ENCODE data around the gene ITPRID1.
"Not testable (repeated sequence)": the region's sequence is repeated elsewhere in the genome, so short reads cannot be mapped to it uniquely, and the experiment has no call there.

The ITPRID1 gene

DNA sequence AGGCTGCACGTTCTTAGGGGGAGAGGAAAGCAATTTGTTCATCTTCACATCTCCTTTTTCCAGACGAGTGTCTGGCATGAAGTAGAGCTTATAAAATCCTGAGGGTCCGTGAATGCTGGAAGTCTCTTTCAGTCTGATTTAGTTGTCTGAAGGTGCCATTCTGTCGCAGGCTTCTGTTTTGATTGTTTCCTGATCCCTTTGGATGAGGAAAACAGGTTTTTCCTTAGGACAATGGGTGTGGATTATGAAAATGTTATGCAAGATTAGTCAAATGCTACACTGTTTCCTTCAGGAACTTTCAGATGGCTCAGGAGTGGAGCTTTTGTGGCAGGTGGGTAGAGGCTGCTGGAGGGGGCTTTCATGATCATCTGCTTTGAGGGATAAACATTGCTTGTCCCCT is at the start of gene ITPRID1:
Gene ITPRID1 (plus strand): TSS at position 301 of the 400 bp plus-strand sequence. CDS start 38,935 bp downstream, outside the sequence.
- no peak for DNase-seq (ENCODE audit: low spot score)

DNA sequence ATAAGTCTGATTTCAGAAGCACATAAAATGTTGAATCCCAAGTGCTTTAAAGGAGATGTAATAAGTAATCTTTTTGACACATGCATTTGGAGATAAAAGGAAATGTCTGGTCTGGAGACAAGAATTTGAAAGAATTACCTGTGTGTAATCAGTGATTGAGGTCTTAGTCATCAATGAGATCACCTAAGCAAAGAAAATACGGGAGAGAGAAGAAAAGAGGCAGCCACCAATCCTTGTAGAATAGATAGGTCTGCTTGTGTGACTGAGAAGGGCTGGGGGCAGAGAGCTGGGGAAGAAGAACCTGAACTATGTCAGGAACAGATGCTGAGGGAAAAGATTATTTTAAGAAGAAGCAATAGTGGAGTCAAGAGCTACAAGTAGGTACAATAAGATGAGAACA is 49.3 kb upstream of the ITPRID1 start:
- DNase-seq (ENCODE audit: low spot score): no peak

DNA sequence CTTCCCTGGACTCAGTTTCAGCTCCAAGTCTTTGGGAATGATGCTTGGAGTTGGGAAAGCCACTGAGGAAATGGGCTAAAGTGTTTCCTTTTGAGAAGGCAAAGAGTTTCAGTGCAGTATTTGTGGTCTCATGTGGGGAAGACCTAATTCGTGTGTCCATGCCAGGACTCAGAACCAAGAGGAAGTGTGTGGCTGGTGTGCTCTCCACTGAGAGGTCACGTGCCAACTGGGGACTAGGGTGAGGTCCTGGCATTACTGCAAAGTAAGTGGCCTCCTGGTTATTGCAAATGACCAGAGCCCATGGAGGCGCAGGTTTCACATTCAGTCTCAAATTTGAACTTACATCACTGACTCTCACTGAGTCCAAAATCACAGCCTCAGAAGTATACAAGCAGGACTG is 48.6 kb upstream of the ITPRID1 start:
- DNase-seq (ENCODE audit: low spot score): no peak

DNA sequence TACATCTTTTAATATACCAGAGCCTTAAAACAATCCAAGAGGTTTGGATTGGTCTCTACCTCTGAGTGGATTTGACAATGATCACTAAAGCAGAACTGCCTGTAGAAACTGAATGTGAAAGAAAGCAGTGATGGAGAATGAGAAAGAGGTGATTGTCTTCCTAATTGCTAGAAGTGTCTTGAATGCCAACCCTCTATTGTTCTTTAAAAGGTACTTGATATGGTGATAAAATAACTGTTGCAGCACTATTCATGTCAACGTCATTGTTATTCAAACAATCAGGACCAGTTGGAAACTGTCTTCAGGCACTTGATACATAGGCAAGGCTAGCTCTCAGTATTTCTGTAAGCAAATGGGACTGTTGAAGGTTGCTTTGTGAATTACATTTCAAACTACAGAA is 47.9 kb upstream of the ITPRID1 start:
- no peak for DNase-seq (ENCODE audit: low spot score)

DNA sequence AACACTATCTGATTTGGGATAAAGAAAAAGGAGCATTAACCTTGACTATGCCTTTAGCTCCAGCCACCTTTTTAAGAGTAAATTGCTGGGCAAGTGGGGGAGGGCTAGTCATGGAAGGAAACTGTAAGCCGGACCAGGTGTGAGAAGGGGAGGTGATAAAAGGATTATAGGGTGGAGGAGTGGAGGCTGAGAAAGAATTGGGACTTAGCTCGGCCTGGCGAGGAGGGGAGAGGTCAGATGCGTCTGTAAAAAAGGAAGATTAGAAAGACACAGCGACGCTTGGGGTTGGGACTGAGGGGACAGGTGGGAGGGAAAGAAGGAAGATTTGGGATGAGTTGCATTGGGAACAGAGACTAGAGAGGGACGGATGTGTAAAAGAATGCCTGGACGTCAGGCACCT is 43.0 kb upstream of the ITPRID1 start:
- DNase-seq (ENCODE audit: low spot score): not testable (repeated sequence)

DNA sequence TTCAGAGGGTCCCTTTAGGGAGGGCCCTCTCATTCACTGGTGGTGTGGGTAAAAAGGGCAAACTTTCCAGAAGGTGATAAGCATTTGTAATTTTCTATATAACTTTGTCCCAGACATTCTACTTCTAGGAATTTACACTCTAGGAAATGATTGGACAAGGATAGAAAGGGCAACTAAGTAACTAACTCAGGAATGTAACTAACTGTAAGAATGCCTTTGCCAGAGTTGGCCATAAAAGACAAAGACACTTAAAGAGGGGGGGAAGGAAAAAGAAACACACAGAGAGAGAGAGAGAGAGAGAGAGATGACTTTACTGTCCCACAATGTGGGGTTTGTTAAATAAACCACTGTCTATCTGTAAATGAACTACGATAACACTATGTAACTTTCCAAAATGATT is 38.5 kb upstream of the ITPRID1 start:
- no peak for DNase-seq (ENCODE audit: low spot score)

DNA sequence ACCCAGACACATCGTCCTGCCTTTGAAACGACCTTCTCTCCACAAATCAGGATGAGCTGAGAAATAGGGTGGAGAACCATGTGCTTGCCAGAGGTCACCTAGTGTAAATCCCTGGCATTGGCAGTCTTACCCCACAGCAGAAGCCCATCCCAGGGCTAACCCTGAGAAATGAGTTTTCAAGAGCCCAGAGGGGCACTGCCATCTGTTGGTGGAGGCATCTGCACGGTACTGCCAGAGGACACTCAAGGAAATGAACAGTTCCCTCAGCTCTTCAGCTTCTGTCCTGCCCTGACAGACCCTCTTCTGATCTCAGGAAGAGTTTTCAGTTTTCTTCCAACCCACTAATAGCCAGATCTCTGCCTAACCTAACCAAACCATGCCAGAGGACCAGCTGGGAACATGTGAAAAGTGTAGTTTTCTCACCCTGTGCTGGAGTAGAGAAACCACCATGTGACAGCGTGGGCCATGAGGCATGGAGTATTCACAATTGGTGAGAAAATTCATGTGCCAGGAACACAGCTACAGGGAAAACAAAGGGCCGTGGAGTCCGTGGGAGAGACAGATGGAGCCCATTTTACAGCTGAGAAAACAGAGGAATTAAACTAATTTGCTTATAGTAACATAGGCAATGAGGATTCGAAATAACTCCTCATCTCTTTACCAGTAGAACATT is 37.7 kb upstream of the ITPRID1 start:
- no peak for DNase-seq (ENCODE audit: low spot score)

DNA sequence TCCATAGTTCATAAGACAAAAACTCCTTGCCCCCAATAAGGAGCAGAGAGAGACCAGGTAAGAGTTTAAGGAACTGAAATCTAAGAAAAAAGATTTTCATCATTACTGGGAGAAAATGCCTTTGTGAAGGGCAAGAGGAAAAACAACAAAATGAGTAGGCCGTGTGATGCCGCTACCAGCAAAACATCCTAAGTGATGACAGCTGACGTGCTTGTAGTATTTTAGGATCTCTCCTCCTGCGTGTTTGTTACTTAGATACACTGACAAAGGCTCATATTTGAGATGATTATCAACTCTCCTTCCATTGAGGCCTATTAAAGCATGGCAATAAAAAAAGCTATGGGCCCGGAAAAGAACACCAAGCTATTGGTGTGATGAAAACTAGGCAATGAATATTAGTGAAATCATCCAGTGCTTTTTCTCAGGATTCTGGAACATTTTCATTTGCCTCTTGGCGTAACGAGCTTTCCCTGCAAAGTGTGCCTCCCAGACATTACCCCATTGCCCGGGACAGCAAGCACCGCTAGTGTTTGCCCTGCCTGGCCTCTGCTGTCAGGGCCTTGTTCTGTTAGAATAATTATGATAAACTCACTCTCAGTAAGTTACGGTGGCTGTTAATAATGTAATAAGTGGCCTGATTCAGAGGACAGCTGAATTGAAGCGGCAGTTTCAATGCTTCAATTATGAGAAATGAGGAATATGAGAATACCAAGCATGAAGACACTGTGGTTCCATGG is 36.8 kb upstream of the ITPRID1 start:
- no peak for DNase-seq (ENCODE audit: low spot score)

DNA sequence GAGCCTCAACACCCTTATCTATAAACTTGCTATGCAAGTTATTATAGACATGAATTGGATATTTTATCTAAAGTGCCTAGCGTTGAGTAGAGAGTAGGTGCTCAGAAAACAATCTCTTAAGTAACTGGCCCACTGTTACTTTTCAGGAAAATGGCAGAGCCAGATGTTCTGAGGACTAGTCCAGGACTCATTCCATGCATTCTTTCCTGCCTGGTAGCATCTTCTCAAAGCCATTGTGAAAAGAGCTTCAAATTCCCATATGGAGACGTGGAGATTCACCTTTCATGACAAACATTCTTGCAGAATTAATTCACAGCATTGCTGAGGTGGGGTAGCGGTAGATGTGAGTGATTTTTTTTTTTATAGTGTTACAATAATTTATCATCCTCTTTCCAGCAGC is 35.9 kb upstream of the ITPRID1 start:
- DNase-seq (ENCODE audit: low spot score): no peak

DNA sequence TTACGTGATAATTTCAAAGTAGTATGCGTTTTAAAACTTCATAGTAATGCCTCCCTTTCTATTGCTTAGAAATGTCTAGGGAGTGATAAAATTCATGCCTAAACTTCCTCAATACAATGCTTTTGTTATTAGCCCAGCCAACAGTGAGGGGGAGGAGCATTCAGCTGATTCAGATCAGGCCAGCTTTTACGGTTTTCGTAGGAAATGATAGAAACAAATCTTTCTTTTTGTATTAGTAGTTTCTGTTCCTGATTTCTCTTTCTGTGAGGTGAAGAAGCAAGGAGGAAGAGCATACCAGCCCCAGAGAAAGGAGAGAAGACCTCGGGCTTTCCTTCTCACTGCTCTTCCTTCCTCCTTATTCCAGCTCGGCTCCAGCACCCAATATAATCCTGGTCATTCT is 35.2 kb upstream of the ITPRID1 start:
- DNase-seq (ENCODE audit: low spot score): no peak

DNA sequence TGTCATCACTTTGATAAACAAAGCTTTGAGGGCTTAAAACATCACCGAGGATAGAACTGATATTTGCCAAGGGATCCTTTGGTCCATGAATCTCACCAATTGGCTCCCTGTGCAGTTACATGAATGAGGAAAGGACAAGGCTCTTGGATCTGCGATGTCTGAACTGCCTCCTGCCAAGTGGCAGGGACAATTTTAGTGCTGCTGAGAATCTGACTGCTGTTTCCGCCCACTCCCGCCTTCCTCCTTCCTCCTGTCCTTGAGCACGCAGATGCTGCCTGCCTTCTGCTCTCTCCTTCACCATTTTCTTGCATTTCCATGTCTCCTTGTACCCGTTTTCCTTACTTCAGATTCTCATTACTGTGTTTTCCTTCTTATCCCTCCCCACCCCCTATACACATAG is 26.8 kb upstream of the ITPRID1 start:
- no peak for DNase-seq (ENCODE audit: low spot score)

DNA sequence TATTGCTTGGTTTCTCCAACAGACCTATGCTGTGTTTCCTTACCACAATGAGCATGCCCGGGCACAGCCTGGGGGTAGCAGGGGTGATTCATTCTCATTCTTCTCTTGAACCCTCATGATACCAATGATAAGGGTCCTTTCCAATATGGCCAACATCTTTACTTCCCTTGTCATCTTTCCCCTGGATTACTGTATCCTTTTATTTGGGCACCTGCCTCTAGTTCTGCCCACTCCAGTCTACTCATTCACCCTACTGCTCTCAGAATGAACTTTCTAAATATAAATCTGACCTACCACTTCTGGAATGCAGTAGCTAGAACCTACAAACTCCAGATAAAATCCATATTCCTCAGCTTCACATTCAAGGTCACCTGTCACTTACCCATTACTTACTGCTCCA is 26.4 kb upstream of the ITPRID1 start:
- no peak for DNase-seq (ENCODE audit: low spot score)

DNA sequence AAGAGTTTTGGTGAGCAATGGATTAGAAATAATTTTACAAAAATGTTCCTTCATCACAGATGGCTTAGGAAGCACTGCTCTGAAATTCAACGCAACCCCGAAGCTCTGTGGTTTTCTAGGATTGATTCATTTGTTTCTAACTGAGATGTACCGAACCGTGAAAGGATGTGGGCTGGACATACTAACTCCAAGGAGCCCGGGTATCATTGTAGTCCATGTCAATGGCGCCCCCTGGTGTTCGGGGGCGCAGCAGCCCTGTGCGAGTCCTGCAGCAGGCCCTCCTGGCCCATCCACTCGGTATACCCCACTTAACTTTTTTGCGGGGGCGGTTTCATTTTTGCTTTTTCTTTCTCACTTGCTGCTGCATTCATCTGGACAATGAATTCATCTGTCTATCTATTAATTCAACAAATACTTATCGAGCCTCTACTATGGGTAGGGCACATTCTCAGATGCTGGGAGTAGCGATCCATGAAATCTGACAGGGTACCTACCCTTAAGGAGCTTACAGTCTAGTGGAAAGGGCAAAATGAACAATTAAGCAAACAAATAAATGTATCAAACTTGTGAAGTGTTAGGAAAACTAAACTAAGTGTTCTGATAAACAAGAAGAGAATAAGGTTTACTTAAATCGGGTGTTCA is 25.2 kb upstream of the ITPRID1 start:
- peak; percentile 45 for DNase-seq (ENCODE audit: low spot score)

DNA sequence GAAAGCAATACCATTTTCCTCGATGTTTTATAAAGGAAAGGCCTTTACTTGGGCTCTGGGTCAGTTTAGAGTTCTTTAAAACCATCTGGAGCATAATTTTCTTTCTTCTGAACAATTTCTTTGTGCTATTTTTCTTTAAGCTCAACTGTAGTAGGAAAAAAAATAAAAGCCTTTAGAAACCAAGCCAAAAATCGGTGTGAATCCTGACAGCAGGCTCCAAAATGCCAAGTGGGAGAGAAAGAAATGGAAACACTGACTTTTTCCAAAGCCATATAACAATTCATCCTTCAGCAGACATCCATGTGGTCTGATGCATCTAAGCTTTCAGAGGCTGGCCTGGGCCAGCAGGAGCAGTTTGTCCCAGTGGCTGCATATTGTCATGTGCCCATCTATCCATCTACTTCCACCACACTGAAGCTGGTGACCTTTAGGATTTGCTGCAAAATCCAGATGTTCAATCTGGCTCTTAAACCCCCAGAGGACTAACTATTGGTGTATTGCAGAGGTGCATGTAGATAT is 23.0 kb upstream of the ITPRID1 start:
- no peak for DNase-seq (ENCODE audit: low spot score)

DNA sequence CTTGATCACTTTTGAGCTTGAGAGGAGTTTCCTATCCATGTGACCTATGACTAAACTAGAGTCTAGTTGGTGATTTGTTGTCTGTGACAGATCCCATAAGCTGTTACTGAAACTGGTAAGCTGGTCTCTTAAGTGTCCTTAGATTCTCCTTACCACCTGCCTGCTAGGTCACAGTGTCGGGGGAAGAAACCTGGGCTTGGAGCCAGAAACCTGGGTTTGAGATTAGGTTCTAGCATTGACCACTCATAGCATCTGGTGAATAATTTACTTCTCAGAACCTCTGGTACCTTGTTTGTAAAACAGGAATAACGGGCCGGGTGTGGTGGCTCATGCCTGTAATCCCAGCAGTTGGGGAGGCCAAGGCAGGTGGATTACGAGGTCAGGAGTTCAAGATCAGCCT is 21.8 kb upstream of the ITPRID1 start:
- DNase-seq (ENCODE audit: low spot score): no peak

DNA sequence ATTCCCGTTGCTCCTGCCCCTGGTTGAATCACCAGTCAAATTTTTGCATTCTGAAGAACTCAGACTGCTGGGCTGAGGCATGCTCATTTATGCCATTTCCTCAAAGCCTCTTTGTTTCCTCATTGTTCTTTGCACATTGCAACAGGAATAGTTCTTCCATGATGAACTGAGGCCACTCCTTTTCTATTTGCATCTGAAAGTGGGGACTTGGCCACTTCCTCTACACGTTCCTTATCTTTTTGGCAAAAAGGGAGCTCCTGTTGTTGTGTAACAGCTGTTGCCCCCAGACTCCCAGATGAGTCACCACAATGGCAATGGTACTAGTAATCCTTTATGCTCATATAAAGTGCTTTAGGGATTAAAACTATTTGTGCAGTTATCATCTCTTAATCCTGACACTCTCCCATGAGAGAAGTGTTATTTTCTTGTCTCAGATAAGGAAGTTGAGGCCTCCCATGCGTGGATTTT is 20.1 kb upstream of the ITPRID1 start:
- no peak for DNase-seq (ENCODE audit: low spot score)

DNA sequence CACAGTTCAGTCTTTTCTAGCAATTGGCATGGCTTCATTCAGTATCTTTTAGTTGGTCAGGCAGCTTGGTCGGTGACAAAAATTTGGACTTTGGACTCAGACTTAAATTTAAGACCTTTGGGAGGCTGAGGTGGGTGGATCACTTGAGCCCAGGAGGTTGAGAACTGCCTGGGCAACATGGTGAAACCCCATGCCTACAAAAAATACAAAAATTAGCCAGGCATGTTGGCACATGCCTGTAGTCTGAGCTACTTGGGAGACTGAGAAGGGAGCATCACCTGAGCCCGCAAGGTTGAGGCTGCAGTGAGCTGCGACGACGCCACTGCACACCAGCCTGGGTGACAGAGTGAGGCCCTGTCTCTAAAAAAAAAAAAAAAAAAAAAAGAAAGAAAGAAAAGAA is 19.5 kb upstream of the ITPRID1 start:
- no peak for DNase-seq (ENCODE audit: low spot score)

DNA sequence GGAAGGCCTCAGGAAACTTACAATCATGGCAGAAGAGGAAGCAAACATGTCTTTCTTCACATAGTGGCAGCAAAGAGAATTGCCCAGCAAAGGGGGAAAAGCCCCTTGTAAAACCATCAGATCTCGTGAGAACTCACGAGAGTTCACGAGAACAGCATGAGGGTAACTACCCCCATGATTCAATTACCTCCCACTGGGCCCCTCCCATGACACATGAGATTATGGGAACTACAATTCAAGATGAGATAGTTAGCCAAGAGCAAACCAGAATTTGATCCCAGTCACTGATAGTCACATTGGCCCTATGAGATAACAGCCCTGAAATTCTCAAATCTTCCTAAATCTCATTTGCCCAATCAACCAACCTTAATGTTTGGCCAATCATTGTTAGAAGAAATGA is 18.2 kb upstream of the ITPRID1 start:
- DNase-seq (ENCODE audit: low spot score): no peak

DNA sequence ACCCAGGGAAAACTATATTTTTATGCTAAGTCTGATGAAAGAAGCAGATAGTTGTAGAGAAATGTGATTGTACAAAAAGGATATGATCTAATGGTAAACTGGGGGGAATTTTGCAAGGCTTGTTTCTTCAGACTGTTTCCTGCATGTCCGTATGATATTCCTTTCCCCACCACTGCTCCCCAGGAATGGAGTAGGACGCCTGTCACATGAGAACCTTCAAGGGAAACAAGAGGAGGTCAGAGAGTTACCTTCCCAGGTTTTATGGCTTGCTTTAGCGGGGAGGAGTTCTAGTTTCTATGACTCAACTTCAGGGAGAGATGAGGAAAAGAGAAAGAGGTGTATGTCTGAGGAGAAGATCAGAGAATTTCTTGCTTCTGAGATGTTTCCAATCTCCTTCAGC is 16.4 kb upstream of the ITPRID1 start:
- no peak for DNase-seq (ENCODE audit: low spot score)

DNA sequence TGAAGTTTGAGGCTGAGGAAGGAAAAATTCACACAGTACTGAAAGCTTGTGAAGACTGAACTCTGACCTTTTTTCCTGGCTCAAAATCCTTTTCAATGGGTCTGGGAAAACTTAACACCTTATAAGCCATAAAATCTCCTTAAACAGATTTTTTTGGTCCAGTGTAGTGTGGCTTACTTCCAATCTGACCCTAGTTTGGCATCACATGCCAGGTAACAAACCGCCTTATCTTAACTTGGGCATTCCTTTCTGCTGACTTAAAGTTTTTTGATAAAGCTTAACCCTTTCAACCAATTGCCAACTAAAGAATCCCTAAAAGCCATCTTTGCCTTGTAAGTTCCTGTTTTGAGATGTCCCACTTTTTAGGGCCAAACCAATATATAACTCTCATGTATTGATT is 13.2 kb upstream of the ITPRID1 start:
- no peak for DNase-seq (ENCODE audit: low spot score)

DNA sequence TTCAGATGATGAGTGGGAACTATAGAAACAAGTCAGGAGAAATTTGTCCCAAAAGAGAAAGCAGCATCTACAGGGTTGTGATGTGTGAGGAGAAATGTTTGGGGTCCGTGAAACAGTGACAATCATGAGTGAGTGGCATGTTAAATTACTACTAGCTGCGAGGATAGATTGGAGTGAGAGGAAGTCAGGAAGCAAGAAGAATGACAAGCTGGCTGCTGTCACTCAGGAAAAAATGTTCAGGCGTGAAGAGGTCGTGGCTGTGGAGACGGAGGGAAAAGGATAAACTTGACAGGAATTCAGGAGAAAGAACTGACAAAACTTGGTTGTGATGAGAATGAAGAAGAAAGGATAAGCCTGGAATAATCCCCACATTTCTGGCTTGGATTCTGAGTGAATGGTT is 5.1 kb upstream of the ITPRID1 start:
- DNase-seq (ENCODE audit: low spot score): no peak

DNA sequence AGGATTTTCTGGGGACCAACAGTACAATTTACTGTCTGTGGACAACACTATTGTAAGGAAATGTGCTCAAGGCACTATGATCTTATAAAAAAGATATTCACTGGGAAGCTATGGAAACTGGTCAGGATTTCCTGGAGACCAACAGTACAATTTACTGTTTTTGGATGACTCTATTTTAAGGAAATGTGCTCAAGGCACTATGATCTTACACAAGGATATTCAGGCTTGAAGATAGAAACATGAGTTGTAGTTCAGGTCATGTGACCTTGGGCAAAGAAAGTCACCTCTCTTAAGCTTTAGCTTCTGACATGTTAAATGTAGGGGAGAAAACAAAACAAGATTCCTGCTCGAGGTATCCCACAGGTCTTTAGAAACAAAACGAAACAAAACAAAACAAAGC is 1.7 kb upstream of the ITPRID1 start:
- DNase-seq (ENCODE audit: low spot score): no peak
